ENCODE results near the gene DCX. TPM values are rescaled to one million over a fixed set of nuclear protein-coding genes. Genes with fewer than 3 reads are reported as not detected.

The DCX gene
- not detected in 2 replicates for total RNA-seq
- 0.30 TPM for total RNA-seq (2013)
- not detected in 2 replicates for polyA plus RNA-seq
- polyA minus RNA-seq = not detected in 2 replicates

DNA sequence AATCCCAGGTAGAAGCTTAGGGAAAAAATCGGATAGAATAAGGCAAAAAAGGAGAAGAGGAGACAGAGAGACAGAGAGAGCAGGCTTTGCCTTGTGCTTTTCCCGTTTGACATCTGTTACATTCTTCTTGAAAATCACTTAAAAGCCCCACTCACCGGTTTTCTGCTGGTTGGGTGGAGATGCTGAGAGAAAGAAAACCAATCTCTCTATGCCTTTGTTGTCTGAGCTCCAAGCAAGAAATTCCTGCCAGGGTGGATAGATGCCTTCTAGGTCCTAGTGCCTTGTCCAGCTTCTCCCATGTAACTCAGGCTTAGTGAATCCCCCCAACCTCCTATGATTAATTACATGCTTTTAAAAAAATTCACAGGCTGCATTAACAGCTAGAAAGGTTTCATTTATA lies at the start of gene DCX:
Gene DCX (minus strand): TSS at position 210 of the 400 bp plus-strand sequence. CDS start 1,794 bp downstream, outside the sequence.
- POLR2A ChIA-PET = no interaction called here

DNA sequence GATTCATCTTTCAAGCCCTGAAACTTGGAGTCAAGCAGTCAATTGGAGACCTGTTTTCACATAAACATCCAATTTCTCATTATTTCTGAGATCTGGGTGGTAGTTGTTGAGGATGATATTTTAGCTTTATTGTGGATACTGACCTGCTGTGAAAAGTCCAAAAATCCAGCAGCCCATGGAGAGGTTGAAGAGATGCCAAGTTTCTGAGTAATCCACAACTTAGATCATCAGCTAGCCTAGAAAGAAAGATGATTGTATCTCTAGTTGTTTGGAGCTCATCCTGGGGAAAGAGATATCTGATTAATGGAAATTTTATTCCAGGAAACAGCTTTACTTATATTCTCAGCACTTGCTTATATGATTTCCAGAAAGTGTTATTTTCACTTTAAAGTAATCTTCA lies 48.6 kb upstream of the DCX start:
- Histone ChIP-seq H3K79me2 (ENCODE audit: control insufficient read depth, insufficient read depth, low read length) (no peaks in the 10 kb centered on the region), H3K4me3 (ENCODE audit: control extremely low read depth in 1 of 5, extremely low read depth in 1 of 5, insufficient read depth in 1 of 5, low read depth in 2 of 5, low read length in 4 of 5) (no peak overlapping the region), H3K27me3 (replicated peaks in 1 of 4; ENCODE audit: control extremely low read depth in 1 of 4, control insufficient read depth in 3 of 4, insufficient read depth in 4 of 4, low read length in 3 of 4) (no peaks in the 10 kb centered on the region), H3K4me1 (ENCODE audit: control insufficient read depth in 2 of 2, insufficient read depth in 2 of 2, low read length in 2 of 2) (no peaks in the 10 kb centered on the region), H2AFZ (ENCODE audit: insufficient read depth, low read depth, low read length, poor library complexity, severe bottlenecking) (no peak overlapping the region), H3K36me3 (replicated peaks in 1 of 2; ENCODE audit: control extremely low read depth in 1 of 2, control insufficient read depth in 1 of 2, extremely low read depth in 1 of 2, insufficient read depth in 2 of 2, low read length in 1 of 2) (no peaks in the 10 kb centered on the region), H3K27ac (ENCODE audit: low read length in 2 of 2) (no peak overlapping the region), H3K4me2 (replicated peaks; ENCODE audit: low read depth, low read length, poor library complexity, severe bottlenecking) (no peak overlapping the region), H3K9ac (ENCODE audit: low read length) (no peak overlapping the region), H4K20me1 (ENCODE audit: control insufficient read depth, insufficient read depth, low read length, poor library complexity, severe bottlenecking) (no peaks in the 10 kb centered on the region), H3K9me3 (ENCODE audit: control extremely low read depth in 1 of 3, control insufficient read depth in 2 of 3, insufficient read depth in 1 of 3, low read length in 2 of 3) (no peaks in the 10 kb centered on the region)
- TF ChIP-seq, protein P1, sequence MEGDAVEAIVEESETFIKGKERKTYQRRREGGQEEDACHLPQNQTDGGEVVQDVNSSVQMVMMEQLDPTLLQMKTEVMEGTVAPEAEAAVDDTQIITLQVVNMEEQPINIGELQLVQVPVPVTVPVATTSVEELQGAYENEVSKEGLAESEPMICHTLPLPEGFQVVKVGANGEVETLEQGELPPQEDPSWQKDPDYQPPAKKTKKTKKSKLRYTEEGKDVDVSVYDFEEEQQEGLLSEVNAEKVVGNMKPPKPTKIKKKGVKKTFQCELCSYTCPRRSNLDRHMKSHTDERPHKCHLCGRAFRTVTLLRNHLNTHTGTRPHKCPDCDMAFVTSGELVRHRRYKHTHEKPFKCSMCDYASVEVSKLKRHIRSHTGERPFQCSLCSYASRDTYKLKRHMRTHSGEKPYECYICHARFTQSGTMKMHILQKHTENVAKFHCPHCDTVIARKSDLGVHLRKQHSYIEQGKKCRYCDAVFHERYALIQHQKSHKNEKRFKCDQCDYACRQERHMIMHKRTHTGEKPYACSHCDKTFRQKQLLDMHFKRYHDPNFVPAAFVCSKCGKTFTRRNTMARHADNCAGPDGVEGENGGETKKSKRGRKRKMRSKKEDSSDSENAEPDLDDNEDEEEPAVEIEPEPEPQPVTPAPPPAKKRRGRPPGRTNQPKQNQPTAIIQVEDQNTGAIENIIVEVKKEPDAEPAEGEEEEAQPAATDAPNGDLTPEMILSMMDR (IDR thresholded peaks at IDR 0.05) = no peak
- no peak for TF ChIP-seq EZH2 (IDR thresholded peaks at IDR 0.05; ENCODE audit: borderline replicate concordance, insufficient read depth, low read depth, low read length, poor library complexity, severe bottlenecking)
- Mint-ChIP-seq H3K9me3 (ENCODE audit: insufficient read depth) (no peaks in the 10 kb centered on the region), H3K27me3 (no peaks in the 10 kb centered on the region), H3K4me3 (no peak overlapping the region), H3K4me1 (no peaks in the 10 kb centered on the region), H3K27ac (no peak overlapping the region)
- intact Hi-C loops (cut with micrococcal nuclease) = no loop called here
- ATAC-seq (ENCODE audit: low read depth) (no peak), DNase-seq (no peak)
- CTCF ChIA-PET = no interaction called here
- POLR2A ChIA-PET = no interaction called here

More for the DNA sequence above, at the start of gene DCX:
- no peaks in the 10 kb centered on the region for H3K9me3 ChIP-seq (ENCODE audit: control extremely low read depth in 1 of 3, control insufficient read depth in 2 of 3, insufficient read depth in 1 of 3, low read length in 2 of 3)
- no peak for ATAC-seq (ENCODE audit: low read depth)
- no peak within 1 kb of the TSS for H3K4me3 ChIP-seq (ENCODE audit: control extremely low read depth in 1 of 5, extremely low read depth in 1 of 5, insufficient read depth in 1 of 5, low read depth in 2 of 5, low read length in 4 of 5)
- H3K27me3 ChIP-seq (replicated peaks in 1 of 4; ENCODE audit: control extremely low read depth in 1 of 4, control insufficient read depth in 3 of 4, insufficient read depth in 4 of 4, low read length in 3 of 4) = no peaks in the 10 kb centered on the region
- no CpG with 5 or more reads among the region's 3 CpGs for WGBS (ENCODE audit: insufficient coverage)
- TF ChIP-seq EZH2 (IDR thresholded peaks at IDR 0.05; ENCODE audit: borderline replicate concordance, insufficient read depth, low read depth, low read length, poor library complexity, severe bottlenecking) = no peak
- TF ChIP-seq, protein P1 (IDR thresholded peaks at IDR 0.05) = no peak
- H3K79me2 ChIP-seq (ENCODE audit: control insufficient read depth, insufficient read depth, low read length) = no peaks in the 10 kb centered on the region
- H3K36me3 ChIP-seq (replicated peaks in 1 of 2; ENCODE audit: control extremely low read depth in 1 of 2, control insufficient read depth in 1 of 2, extremely low read depth in 1 of 2, insufficient read depth in 2 of 2, low read length in 1 of 2) = no peaks in the 10 kb centered on the region
- CTCF ChIA-PET = no interaction called here
- H4K20me1 ChIP-seq (ENCODE audit: control insufficient read depth, insufficient read depth, low read length, poor library complexity, severe bottlenecking) = no peaks in the 10 kb centered on the region
- H3K27me3 Mint-ChIP-seq = no peaks in the 10 kb centered on the region
- H3K4me1 Mint-ChIP-seq = no peaks in the 10 kb centered on the region
- no peak within 1 kb of the TSS for H3K27ac ChIP-seq (ENCODE audit: low read length in 2 of 2)
- no peak within 1 kb of the TSS for H3K27ac Mint-ChIP-seq
- intact Hi-C loops (cut with micrococcal nuclease) = no loop called here
- no peak for DNase-seq
- no peak within 1 kb of the TSS for H2AFZ ChIP-seq (ENCODE audit: insufficient read depth, low read depth, low read length, poor library complexity, severe bottlenecking)
- no peak within 1 kb of the TSS for H3K4me2 ChIP-seq (replicated peaks; ENCODE audit: low read depth, low read length, poor library complexity, severe bottlenecking)
- H3K9me3 Mint-ChIP-seq (ENCODE audit: insufficient read depth) = no peaks in the 10 kb centered on the region
- no peak within 1 kb of the TSS for H3K9ac ChIP-seq (ENCODE audit: low read length)
- H3K4me1 ChIP-seq (ENCODE audit: control insufficient read depth in 2 of 2, insufficient read depth in 2 of 2, low read length in 2 of 2) = no peaks in the 10 kb centered on the region
- H3K4me3 Mint-ChIP-seq = no peak within 1 kb of the TSS

Data from B cell (primary cell).